ENCODE data around the gene SRRD. TPM values are rescaled to one million over a fixed set of nuclear protein-coding genes. Genes with fewer than 3 reads are reported as not detected.

Gene SRRD
- total RNA-seq, 4 donors from 2014 or later = 10.3 to 21.5 (median 17.3) TPM

DNA sequence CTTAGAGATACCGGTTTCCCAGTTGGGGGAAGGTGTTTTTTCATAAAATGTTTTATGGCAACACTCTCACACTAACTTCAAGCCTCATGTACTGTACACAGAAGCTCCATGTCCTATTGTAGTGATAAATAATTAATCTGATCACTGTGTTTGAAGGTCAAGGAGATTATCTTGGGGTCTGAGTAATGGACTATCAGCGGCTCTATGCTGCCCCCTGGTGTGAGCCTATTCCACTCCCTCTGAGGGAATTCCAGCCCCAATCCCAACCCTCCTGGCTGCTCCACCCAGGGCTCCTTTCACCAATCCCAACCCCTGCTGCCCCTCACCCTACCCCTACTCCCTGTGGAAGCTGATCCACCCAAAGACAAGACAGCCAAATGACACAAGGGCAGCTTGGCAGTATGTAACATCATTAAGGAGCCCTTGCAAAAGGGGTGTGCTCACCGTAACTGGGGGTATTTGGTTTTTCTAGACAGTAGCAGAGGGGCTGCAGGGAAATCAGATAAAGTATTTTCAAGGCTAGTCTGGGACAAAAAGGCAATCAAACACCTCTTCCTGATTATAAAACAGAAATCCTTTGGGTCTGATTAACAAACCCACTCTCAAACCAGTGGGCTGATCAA, 22.4 kb upstream of the SRRD start:
- H3K4me3 ChIP-seq (ENCODE audit: low read depth, poor library complexity, severe bottlenecking) = no peak overlapping the region
- TF ChIP-seq POLR2A (IDR thresholded peaks at IDR 0.05) = no peak
- TF ChIP-seq, protein P1, sequence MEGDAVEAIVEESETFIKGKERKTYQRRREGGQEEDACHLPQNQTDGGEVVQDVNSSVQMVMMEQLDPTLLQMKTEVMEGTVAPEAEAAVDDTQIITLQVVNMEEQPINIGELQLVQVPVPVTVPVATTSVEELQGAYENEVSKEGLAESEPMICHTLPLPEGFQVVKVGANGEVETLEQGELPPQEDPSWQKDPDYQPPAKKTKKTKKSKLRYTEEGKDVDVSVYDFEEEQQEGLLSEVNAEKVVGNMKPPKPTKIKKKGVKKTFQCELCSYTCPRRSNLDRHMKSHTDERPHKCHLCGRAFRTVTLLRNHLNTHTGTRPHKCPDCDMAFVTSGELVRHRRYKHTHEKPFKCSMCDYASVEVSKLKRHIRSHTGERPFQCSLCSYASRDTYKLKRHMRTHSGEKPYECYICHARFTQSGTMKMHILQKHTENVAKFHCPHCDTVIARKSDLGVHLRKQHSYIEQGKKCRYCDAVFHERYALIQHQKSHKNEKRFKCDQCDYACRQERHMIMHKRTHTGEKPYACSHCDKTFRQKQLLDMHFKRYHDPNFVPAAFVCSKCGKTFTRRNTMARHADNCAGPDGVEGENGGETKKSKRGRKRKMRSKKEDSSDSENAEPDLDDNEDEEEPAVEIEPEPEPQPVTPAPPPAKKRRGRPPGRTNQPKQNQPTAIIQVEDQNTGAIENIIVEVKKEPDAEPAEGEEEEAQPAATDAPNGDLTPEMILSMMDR (IDR thresholded peaks at IDR 0.05) = no peak
- DNase-seq (ENCODE audit: low spot score in 2 of 2) = peak in 1 of 2 donors; percentile 87
- intact Hi-C loops (cut with DNase I; ENCODE audit: low total_unique reads) = loop anchor here (10.0 kb wide), 1 partner anchor 66 kb away; no protein-coding TSS in a partner anchor
- 34 to 47% methylated on average over 3 of the region's 3 CpGs for WGBS, 2 donors

GRCh38 chr22:26462051-26462450, 21.6 kb upstream of the SRRD start:
- no peak for TF ChIP-seq POLR2A (IDR thresholded peaks at IDR 0.05)
- TF ChIP-seq, protein P1 (IDR thresholded peaks at IDR 0.05) = no peak
- 95 to 96% methylated on average over 5 of the region's 5 CpGs for WGBS, 2 donors
- peak in 1 of 2 donors; percentile 61 for DNase-seq (ENCODE audit: low spot score in 2 of 2)
- H3K4me3 ChIP-seq (ENCODE audit: low read depth, poor library complexity, severe bottlenecking) = no peak overlapping the region
- intact Hi-C loops (cut with DNase I; ENCODE audit: low total_unique reads) = loop anchor here (10.0 kb wide), 1 partner anchor 67 kb away; no protein-coding TSS in a partner anchor

GRCh38 chr22:26462641-26463040, 21.0 kb upstream of the SRRD start:
- no peak for TF ChIP-seq POLR2A (IDR thresholded peaks at IDR 0.05)
- TF ChIP-seq, protein P1 (IDR thresholded peaks at IDR 0.05) = no peak
- WGBS, 2 donors = 85 to 86% methylated on average over 3 of the region's 3 CpGs
- H3K4me3 ChIP-seq (ENCODE audit: low read depth, poor library complexity, severe bottlenecking) = no peak overlapping the region
- intact Hi-C loops (cut with DNase I; ENCODE audit: low total_unique reads) = loop anchor here (10.0 kb wide), 1 partner anchor 68 kb away; no protein-coding TSS in a partner anchor
- DNase-seq (ENCODE audit: low spot score in 2 of 2) = peak in 1 of 2 donors; percentile 26

GRCh38 chr22:26463101-26463661, 20.5 kb upstream of the SRRD start:
- H3K4me3 ChIP-seq (ENCODE audit: low read depth, poor library complexity, severe bottlenecking) = no peak overlapping the region
- TF ChIP-seq, protein P1 (IDR thresholded peaks at IDR 0.05) = no peak
- TF ChIP-seq POLR2A (IDR thresholded peaks at IDR 0.05) = no peak
- intact Hi-C loops (cut with DNase I; ENCODE audit: low total_unique reads) = loop anchor here (10.0 kb wide), 1 partner anchor 68 kb away; no protein-coding TSS in a partner anchor
- peak in 1 of 2 donors; percentile 59 for DNase-seq (ENCODE audit: low spot score in 2 of 2)
- WGBS, 2 donors = 49 to 75% methylated on average over 10 of the region's 10 CpGs

- 71 to 73% methylated on average over 8 to 9 of the region's 9 CpGs for WGBS, 2 donors
- H3K4me3 ChIP-seq (ENCODE audit: low read depth, poor library complexity, severe bottlenecking) = no peak overlapping the region
- DNase-seq (ENCODE audit: low spot score in 2 of 2) = peak in 1 of 2 donors; percentile 78
- intact Hi-C loops (cut with DNase I; ENCODE audit: low total_unique reads) = loop anchor here (10.0 kb wide), 1 partner anchor 69 kb away; no protein-coding TSS in a partner anchor
- TF ChIP-seq, protein P1 (IDR thresholded peaks at IDR 0.05) = no peak
- TF ChIP-seq POLR2A (IDR thresholded peaks at IDR 0.05) = no peak
These were observed 20.0 kb upstream of the SRRD start for GRCh38 chr22:26463688-26464087.
